BE2C (cell line): Measurements from ENCODE around the gene RNASET2. TPM values are rescaled to one million over a fixed set of nuclear protein-coding genes. Genes with fewer than 3 reads are reported as not detected.
A peak's percentile ranks its signal among the peaks of the same experiment; 100 is the strongest.

Source experiments
- DNase-seq: peaks from one replicate; pipeline ENCODE4 v3.0.0-alpha.2; 2020
- H3K27me3 ChIP-seq: fragments of 250-450 bp; sonication (Bioruptor Pico); 2 replicates; pipeline ENCODE4 v1.5.1; 2020; ENCODE audit warnings: mild to moderate bottlenecking
- H3K36me3 ChIP-seq: fragments of 250-450 bp; sonication (Bioruptor Pico); 2 replicates; pipeline ENCODE4 v1.5.1; 2020; ENCODE audit warnings: mild to moderate bottlenecking
- H3K4me1 ChIP-seq: fragments of 250-450 bp; sonication (Bioruptor Pico); 2 replicates; pipeline ENCODE4 v1.5.1; 2020
- H3K4me3 ChIP-seq: 2 replicates; pipeline ENCODE4 v1.5.1; 2011; ENCODE audit warnings: low read depth, low read length
- H3K9me3 ChIP-seq: fragments of 250-450 bp; sonication (Bioruptor Pico); 2 replicates; pipeline ENCODE4 v1.5.1; 2020
- CTCF ChIP-seq: IDR thresholded peaks from 2 replicates; pipeline ENCODE4 v1.5.1; 2012; ENCODE audit warnings: mild to moderate bottlenecking, low read depth, low read length
- polyA plus RNA-seq: library from polyadenylated mRNA; unstranded; fragments of >200 nt; gene quantifications from one replicate; pipeline ENCODE4 v1.2.1, GENCODE V29; 2012; ENCODE audit warnings: low read depth, missing spikeins; ENCODE audit not compliant: insufficient read length, insufficient read depth

RNASET2 gene
- polyA plus RNA-seq: 14.1 TPM

- peak; percentile 99 for DNase-seq
- Histone ChIP-seq H3K27me3 (no peaks in the 10 kb centered on the region), H3K4me3 (peak within 1 kb of the TSS; percentile 77), H3K4me1 (no peaks in the 10 kb centered on the region), H3K9me3 (no peaks in the 10 kb centered on the region), H3K36me3 (no peaks in the 10 kb centered on the region)
- TF ChIP-seq CTCF: no peak
These were observed at the start of gene RNASET2 for GRCh38 chr6:166956444-166957086. Gene RNASET2 (minus strand): TSS chr6:166956550. CDS start chr6:166956182, 368 bp downstream.

DNA sequence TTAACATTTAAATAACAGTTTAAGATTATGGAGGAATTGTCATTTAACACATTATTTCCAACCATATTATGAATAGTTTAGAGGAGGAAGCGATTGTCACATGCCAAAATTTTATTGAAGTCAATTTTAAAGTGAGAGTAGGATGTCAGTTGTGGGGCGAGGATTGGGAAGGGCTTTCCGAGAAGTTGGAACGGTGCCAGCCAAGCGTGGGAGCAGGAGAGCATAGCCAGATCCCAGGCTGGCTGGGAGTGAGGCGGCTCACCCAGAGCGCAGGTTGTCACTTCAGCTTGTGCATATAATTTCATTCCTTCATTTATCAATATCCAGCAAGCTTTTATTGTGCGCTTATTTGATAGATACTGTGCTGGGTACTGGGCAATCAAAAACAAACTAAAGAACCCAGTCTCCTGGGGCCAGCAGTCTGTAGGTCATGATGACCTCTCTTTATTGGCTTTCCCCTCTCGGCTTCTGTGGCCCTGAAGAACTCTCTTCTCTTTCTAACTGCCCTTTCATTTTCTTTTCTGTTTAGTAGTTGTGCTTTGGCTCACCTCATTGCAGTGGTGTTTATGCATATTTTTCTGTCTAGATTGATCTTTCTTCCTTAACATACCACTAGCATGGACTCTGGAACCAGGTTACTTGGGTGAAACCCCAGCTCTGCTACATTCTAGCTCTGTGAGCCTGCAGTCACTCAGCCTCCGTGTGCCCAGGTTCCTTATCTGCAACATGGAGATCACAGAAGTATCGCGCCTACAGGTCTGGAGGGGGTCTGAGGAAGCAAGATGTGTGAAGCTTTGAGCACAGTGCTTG is 49.2 kb upstream of the RNASET2 start:
- H3K4me1 ChIP-seq: peaks cover 8% of the 10 kb centered on the region
- no peaks in the 10 kb centered on the region for H3K9me3 ChIP-seq
- DNase-seq: peak; percentile 84
- peaks cover 37% of the 10 kb centered on the region for H3K36me3 ChIP-seq
- H3K27me3 ChIP-seq: no peaks in the 10 kb centered on the region
- no peak overlapping the region for H3K4me3 ChIP-seq
- TF ChIP-seq CTCF: no peak

DNA sequence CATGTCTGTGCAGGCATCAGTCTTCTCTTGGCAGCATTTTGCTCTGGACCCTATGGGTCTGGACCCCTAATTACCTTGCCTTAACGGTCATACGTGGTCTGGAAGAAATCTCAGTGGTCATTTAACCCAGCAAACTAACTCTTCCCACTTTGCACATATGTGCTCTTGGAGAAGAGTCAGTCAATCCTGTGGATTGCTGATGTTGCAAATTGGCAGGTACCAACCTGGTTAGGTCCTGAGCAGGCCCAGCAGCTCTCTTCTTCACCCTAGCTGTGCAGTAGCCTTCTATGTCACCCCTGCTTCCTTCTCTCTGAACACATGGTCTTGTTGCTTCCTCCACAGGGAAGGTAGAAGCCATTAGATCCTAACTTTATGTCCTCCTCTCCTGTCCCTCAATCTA is 44.4 kb upstream of the RNASET2 start:
- DNase-seq: no peak
- Histone ChIP-seq H3K9me3 (no peaks in the 10 kb centered on the region), H3K36me3 (peaks cover 7% of the 10 kb centered on the region), H3K4me3 (peak overlapping the region; percentile 90), H3K27me3 (no peaks in the 10 kb centered on the region), H3K4me1 (peaks cover 8% of the 10 kb centered on the region)
- TF ChIP-seq CTCF: no peak

DNA sequence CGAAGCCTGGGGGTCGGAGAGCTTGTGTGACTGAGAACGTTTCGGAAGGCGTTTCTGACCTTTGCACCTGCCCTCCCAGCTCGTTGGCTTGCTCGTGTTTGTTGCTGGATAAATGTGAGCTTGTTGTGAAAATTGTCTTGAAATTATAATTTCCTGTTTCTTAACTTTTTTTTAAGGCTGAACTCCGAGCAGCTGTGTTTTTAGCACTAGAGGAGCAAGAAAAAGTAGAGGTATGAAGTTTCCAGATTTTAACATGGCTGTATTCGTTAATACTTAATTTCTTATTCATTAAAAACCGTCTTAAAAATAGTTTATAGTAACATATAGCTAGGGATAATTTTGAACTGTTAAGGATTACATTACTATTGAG is 43.5 kb upstream of the RNASET2 start:
- no peaks in the 10 kb centered on the region for H3K27me3 ChIP-seq
- TF ChIP-seq CTCF: no peak
- H3K4me3 ChIP-seq: peak overlapping the region; percentile 90
- no peaks in the 10 kb centered on the region for H3K9me3 ChIP-seq
- no peak for DNase-seq
- H3K36me3 ChIP-seq: peaks cover under 1% of the 10 kb centered on the region
- no peaks in the 10 kb centered on the region; the same call in 1 of the 2 replicates for H3K4me1 ChIP-seq

DNA sequence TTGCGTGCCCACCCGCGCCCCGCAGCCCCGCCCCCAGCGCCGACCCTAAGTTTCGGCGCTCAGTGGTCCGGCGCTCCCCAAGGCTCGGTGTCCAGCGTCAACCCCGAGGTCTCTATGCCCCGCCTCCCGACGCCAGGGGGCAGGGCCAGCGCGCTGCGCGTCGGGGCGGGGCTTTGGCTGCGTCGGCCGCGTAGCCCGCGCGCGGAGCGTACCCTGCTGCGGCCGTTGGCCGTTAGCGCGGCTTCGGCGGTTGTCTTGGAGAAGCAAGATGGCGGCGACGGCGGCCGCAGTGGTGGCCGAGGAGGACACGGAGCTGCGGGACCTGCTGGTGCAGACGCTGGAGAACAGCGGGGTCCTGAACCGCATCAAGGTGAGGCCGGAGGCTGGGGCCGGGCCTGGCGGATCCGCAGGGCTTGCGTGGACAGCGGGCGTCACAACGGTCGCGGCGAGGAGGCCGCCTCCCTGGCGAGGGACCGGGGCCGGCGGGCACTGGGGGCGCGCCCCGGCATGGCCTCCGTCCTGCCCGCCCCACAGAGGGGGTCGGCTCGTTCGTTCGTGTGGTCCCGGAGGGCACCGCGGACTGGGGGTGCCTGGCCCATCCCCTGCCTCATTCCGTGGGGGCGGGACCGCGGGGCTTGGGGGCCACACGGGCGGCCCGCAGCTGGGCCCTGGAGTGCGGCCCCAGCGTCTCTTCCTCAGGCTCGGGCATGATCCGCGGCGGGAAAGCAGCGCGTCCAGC is 43.0 kb upstream of the RNASET2 start, which contains the start of gene CEP43:
Gene CEP43 (plus strand): TSS at position 253 of the 739 bp plus-strand sequence. CDS start 16 bp downstream, at position 269.
- Histone ChIP-seq H3K4me1 (no peaks in the 10 kb centered on the region), H3K36me3 (no peaks in the 10 kb centered on the region; the same call in none of the 2 replicates), H3K27me3 (no peaks in the 10 kb centered on the region), H3K4me3 (peak within 1 kb of the TSS; percentile 91), H3K9me3 (no peaks in the 10 kb centered on the region)
- peak; percentile 97 for DNase-seq
- no peak for TF ChIP-seq CTCF
